GM23248 (cell line): ENCODE results near the gene ENOX1.

ENCODE experiments used
- EZH2 ChIP-seq: fragments of 200-600 bp; sonication (generic); IDR thresholded peaks from 2 replicates; pipeline ENCODE4 v1.6.1; 2018; ENCODE audit warnings: antibody characterized with exemption, mild to moderate bottlenecking; ENCODE audit not compliant: insufficient read depth, poor library complexity, severe bottlenecking
- EZH2phosphoT487 ChIP-seq: fragments of 200-600 bp; sonication (generic); IDR thresholded peaks from 2 replicates; pipeline ENCODE4 v1.6.1; 2018; ENCODE audit warnings: antibody characterized with exemption, moderate library complexity, mild to moderate bottlenecking, low read depth; ENCODE audit not compliant: insufficient read depth

- TF ChIP-seq EZH2 (no peak), EZH2phosphoT487 (no peak)
Observed at GRCh38 chr13:43375797-43376465, 410.8 kb downstream of the ENOX1 start.
